NCI-H2107 (cell line): Measurements from ENCODE around the gene SMPD2.

ENCODE experiments used
- DNase-seq: peaks from one replicate; lab custom pipeline; 2025; lab: John Stamatoyannopoulos, UW

SMPD2 gene, protein sequence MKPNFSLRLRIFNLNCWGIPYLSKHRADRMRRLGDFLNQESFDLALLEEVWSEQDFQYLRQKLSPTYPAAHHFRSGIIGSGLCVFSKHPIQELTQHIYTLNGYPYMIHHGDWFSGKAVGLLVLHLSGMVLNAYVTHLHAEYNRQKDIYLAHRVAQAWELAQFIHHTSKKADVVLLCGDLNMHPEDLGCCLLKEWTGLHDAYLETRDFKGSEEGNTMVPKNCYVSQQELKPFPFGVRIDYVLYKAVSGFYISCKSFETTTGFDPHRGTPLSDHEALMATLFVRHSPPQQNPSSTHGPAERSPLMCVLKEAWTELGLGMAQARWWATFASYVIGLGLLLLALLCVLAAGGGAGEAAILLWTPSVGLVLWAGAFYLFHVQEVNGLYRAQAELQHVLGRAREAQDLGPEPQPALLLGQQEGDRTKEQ

DNA sequence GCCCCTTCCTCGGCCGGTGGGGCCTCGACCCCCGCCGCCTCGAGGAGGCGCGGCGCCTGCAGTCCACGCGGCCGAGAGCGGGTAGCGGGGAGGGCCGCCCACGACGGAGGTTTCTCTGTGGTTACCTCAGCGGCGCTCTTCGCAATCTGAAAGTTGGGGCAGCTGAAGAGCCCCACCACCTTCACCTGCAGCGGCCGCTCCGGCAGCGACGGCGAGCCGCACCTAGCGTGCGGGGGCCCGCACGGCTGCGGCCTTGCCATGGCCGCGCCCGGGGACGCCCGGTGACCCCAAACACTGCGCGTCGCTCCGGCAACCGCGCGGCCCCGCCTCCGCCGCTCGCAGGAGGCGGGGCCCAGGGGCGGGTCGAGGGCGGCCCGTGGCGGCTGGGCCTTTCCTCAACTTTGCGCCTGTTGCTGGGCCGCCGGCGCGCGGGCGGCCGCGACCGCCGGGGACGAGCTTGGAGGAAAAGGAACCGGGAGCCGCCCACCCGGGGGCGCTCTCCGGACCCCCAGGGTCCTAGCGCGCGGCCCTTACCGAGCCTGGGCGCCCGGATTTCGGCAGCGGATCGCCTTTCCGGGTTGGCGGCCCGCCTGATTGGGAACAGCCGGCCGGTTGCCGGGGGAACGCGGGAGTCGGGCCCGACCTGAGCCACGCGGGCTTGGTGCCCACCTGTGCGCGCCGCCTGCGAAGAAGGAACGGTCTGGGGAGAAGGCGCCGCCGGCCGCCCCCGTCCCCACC is at the start of gene SMPD2, which contains the start of gene PPIL6:
Gene SMPD2 (plus strand): TSS at position 394 of the 738 bp plus-strand sequence. CDS start 398 bp downstream, outside the sequence.
Gene PPIL6 (minus strand): TSS at position 298 of the 738 bp plus-strand sequence. CDS start 38 bp downstream, at position 260.
- peak; percentile 37 for DNase-seq

DNA sequence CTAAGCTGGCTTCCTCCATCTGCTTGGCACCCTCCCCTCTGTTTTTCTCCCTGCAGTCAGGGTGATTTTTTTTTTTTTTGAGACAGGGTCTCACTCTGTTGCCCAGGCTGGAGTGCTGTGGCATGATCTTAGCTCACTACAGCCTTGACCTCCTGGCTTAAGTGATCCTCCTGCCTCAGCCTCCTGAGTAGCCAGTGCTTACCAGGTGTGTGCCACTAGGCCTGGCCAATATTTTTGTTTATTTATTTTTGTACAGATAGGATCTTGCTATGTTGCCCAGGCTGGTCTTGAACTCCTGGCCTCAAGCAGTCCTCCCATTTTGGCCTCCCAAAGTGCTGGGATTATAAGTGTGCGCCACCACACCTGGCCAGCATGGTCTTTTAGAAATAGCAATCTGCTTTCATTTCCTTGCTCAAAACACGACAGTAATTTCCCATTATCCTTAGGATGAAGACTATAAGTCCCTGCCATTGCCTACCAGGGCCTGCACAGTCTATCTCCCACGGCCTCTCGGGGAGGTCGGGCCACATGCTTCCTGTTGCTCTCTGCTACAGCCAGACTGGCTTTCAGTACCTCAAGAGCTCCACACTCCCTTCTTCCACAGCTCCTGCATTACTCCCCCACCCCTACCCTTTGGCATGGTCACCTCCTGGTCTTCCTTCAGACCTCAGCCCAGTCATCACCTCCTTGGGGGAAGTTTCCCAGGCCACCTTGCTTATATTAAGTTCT is 47.2 kb upstream of the SMPD2 start:
- DNase-seq = no peak

DNA sequence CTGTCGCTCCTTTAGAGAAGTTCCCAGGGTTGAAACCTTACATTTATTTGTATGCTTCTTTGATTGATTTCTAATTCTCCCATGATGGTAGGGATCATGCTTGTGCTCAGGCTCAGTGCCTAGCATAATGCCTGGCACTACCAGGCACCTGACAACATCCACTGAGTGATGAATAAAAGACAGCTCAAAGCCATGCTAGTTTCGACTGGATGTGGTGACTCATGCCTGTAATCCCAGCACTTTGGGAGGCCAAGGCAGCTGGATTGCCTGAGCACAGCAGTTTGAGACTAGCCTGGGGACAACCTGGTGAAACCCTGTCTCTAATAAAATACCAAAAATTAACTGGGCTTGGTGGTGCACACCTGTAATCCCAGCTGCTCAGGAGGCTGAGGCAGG is 46.6 kb upstream of the SMPD2 start:
- no peak for DNase-seq

DNA sequence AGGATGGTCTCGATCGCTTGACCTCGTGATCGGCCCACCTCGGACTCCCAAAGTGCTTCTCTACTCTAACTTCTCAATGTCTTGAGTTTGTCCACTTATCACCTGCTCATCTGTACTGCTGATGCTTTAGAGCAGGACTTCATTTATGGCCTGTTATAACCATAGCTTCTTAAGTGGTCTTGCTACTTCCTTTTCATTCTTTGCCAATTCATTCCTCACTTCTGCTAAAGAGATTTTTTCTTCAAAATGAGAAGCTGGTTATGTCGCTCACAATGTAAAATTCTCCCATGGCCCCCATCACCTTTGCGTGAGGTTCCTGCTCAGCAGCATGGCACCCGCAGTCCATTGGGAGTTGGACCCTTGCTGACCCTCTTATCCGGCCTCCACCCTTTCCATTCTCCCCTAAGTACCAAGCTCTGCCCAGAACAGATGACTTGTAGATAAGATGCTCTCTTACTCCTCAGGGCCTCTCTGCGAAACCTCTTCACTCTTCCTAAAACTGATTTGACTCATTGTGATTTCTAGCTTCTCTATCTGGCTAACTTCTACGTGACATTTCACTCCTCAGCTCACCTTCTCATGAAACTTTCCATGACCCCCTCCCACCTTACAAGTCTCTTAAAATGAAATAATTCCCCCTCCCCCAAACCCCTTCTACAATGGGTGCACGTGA is 44.3 kb upstream of the SMPD2 start:
- DNase-seq = no peak

DNA sequence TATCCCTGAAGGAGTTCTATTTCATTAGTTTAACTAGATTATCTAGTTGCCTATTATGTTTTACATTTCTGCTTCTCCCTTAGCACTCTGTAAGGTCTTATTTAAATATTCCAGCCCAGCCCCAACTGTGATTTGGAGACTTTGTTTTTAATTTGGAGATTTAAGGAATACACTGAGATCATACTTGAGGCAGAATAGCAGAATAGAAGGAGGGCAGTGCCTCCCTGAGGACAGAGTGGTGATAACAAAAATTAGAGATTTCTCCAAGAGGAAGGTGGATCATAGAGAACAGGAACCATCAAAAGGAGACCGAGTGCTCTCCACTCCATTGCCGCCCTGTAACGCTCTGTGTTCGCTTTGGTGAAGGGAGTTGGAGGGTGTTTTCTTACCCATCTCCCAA is 43.5 kb upstream of the SMPD2 start:
- DNase-seq = no peak

DNA sequence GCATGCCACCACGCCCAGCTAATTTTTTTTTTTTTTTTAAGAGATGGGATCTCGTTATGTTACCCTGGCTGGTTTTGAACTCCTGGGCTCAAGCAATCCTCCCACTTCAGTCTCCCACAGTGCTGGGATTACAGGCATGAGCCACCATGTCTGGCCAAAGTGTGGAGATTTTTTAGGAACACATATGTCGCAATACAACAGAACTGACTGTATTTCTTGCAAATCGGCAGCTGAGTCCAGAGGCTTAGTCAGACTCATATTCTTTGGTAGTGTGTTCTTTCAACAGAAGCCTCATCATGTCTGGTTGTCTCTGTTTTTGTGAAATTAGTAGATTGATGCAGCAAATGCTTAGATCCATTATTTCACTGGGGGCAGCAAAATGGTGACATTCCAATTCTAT is 34.3 kb upstream of the SMPD2 start:
- no peak for DNase-seq

DNA sequence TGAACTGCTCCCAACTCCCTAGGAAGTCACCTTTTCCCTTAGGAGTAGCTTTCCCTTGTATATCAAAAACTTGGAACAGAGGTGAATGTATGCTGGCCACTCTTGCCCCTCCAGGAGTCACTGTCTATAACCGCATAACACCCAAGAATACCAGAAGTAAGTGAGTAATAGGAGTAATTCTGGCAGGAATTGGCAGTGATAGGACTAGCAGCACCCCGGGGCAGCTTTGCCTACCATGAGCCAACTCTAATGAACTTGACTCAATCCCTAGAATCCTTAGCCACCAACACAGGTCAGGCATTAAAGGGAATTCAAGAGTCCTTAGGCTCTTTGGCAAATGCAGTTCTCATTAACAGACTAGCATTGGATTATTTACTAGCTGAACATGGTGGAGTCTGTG is 29.5 kb upstream of the SMPD2 start:
- DNase-seq = no peak

DNA sequence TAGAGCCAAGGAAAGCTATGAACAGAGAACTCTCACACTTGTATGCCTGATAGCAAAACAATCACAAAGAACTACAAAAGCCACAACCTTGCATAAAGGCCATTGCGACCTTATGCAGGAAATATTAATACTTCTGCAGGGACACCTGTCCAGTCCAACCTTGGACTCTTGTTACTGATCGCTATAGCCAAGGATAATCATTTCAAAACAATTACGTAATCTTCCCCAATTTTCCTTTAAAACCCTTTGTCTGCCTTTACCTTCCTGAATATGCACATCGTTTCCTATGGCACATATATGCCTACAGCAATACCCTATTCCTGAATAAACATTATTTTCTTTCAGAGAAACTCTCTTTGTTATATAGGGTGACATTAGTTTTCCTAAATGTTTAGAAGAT is 22.9 kb upstream of the SMPD2 start:
- DNase-seq = no peak

DNA sequence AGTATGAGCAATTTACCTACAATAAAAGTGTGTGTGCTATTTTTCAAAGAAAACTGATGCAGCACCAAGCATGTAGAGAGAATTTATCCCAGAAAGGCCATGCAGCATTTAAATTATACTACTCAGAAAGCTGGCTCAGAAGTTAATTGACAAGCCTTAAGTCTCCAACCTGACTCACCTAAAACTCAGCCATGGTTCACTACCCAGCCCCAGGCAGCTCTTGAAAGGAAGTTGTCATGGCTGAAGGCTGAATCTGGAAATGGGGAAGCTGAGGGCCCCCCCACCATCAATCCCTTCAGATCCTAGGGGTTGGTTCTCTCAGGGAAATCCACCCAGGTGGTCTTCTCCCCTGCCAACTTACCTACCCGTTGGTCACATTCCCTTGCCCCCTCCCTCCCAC is 19.8 kb upstream of the SMPD2 start:
- DNase-seq = no peak

DNA sequence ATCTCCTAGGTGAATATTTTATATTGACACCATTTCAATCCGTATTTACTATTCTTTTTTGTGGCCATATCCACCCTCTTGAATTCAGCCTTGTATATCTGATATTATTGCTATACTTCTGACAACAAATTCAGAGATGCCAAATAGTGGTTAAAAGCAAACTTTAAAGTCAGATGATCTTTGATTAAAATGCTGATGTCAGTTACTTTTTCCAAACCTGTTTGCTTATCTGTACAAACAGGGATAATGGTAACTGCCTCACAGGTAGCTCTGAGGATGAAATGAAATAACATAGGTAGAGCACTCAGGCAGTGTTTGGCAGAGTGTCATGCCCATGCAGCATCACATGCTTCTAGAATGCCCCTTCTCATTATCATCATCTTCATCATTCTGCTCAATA is 19.3 kb upstream of the SMPD2 start:
- DNase-seq = no peak

DNA sequence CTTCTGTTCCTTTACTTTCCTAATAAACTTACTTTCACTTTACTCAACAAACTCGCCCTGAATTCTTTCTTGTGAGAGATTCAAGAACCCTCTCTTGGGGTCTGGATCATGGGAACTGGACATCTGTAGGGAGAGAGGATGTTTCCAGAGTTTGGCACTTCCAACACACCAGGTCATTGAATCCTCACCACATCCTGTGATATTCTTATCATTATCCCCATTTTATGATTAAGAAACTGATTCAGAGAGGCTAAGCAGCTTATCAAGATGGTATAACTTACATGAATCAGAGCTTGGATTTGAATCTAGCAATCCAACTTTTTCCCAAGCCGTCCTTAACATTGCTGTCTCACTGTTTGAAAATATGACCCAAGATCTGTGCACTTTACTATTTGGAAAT is 15.6 kb upstream of the SMPD2 start:
- DNase-seq = no peak

DNA sequence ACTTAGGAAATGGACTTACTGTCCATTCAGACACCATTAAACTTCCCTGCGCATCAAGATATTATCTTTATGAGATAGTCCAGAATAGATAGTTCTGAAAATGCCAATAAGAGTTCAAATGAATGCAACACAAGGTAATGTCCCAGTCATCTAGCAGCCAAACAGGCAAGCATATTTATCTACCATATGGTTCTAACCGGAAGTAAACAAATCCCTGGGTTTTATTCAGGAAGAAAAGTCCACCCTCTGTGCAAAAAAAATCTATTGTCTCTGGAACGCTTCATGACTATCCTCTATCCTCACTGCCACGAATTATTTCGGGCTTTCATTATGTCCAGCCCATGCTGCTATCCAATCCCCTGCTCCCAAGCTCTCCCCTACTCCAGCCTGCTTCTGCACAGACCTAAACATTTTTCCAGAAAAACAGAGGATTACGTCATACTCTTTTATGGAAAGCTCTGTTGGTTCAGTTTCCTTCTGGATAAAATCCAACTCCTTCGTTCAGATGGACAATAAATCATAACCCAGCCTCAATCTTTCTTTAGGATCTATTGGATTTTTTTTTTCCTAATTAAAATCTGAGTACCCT is 11.5 kb upstream of the SMPD2 start:
- DNase-seq = no peak

DNA sequence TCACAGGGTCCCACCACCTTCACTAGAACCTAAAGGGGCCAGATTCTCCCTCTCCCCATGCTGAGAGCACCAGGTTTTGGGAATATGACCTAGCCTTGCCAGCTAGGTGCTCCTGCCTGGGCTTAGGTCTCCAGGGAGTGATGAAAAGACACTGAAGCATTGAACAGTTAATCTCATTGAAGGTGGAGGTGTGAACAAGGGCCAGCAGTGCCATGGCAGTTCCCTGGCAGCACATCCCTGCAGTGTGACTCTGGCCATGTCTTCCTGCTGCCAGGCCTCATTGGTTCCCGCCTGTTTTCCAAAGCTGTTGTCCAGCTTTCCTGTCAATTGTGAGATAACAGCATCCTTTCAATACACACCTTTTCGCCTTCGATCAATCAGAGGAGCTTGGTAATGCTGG is 11.0 kb upstream of the SMPD2 start:
- DNase-seq = no peak

DNA sequence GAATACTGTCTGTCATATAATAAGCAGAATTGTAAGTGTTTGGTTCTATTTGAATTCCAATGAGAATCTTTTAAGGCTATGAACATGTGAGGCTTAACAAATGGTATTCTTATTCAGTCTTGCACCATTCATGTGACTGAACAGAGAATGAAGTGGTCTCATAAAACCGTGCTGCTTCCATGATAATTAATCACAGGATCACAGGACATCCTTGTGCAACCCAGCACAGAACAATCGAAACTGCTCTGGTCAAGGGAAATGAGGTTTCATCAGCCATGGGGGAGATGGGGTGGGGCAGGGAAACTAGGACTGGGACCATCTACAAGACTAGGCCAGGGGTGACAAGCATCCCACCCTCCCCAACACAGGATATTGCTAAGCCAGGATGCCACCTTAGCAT is 6.1 kb upstream of the SMPD2 start:
- no peak for DNase-seq

DNA sequence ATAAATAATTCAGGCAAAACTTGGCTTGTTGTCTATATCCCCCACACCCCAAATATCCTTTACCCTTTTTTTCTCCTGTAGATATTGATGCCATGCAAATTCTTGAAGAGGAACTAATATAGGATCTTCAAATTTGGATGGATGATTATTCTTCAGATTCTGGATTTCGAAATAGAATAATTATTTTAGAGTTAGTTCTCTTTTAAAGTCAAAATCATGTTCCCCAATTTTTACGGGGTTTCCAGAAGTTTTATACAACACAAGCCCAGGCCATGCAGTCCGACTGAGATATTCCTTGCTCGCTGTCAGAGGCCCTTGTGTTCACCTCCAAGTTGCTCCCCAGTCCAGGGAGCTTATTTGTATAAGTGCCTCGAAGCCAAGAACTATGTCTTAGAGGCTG is 4.5 kb upstream of the SMPD2 start:
- no peak for DNase-seq

DNA sequence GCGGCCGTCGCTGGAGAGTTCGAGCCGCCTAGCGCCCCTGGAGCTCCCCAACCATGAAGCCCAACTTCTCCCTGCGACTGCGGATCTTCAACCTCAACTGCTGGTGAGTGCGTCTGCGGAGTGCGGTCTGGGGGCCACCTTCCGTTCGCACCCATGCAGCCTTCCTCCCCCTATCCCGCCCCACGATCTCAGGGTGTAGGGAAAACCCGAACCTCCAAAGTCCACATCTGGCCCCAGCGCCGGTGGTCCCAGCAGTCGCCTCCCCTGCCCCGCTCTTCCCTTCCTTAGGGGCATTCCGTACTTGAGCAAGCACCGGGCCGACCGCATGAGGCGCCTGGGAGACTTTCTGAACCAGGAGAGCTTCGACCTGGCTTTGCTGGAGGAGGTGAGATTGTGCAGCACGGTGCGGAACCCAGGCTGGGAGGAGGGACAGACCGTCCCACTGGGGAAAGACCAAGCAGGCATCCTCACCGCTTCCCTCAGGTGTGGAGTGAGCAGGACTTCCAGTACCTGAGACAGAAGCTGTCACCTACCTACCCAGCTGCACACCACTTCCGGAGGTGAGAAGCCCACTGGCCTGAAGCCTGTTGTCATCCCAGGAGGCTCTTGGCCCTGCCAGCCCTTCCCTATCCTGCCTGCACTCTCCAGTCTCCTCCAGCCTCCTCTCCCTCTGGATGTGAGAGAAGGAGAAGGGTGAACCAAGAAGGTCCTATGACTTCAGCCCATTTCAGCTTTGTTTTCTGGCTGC is 719 bp downstream of the SMPD2 start:
- DNase-seq = peak; percentile 33

DNA sequence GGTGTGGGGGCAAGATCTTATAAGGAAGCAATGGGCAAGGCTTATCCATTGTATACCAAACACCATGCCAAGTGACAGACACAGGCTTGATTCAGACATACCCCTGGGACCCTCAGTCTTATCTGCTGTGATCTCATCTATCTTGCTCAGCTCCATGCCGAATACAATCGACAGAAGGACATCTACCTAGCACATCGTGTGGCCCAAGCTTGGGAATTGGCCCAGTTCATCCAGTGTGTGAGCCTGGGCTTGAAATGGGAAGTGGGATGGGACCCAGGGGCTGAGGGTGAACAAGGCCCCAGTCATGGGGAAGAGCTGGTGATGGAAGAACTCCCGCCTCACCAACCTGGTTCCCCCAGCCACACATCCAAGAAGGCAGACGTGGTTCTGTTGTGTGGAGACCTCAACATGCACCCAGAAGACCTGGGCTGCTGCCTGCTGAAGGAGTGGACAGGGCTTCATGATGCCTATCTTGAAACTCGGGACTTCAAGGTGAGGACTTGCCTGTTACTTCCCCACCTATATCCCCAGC is 1.9 kb downstream of the SMPD2 start:
- no peak for DNase-seq

DNA sequence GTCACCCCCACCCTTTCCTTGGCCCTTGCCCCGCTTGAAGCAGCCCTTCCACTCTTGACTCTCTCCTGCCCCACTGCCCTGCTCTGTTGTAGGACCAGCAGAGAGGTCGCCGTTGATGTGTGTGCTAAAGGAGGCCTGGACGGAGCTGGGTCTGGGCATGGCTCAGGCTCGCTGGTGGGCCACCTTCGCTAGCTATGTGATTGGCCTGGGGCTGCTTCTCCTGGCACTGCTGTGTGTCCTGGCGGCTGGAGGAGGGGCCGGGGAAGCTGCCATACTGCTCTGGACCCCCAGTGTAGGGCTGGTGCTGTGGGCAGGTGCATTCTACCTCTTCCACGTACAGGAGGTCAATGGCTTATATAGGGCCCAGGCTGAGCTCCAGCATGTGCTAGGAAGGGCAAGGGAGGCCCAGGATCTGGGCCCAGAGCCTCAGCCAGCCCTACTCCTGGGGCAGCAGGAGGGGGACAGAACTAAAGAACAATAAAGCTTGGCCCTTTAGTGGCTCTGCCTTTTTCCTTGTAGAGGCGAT is 3.0 kb downstream of the SMPD2 start:
- DNase-seq = no peak

DNA sequence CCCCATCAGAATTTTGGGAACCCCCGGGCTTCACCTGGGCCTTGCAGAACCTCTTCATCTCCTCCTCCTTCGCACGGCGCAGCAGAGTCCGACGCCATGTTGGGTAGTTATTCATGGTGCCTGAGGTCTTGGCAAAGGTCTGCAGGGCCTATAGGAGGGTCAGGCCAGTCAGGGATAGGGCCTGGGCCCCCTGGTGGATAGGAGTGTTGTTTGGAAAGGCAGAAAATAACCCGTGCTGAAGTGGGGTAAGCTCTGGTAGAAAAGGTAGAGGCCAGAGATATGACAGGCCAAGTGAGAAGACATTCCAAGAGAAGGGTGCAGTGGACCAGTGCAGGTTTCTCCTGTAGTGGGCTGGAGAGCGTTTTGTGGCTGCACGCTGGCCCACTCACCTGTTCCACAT is 4.9 kb downstream of the SMPD2 start:
- no peak for DNase-seq

DNA sequence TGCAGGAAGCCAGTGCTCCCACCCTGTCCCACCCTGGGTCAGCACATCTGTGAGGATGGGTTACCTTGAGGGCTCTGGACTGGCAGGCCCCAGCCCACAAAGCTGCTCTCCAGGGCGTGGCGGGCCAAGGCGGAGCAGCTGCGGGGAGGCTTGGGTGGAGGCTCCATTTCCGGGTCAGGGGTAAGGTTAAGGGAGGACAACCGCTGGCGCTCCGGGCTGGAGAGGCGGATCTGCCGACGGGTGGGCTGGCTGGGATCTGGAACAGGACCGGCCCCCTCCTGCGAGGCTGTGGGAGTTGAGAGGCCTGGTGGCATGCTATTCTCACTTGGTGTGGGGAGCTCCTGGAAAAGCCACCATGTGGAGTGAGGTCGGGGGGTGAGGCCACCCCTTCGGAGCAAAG is 5.5 kb downstream of the SMPD2 start:
- no peak for DNase-seq

DNA sequence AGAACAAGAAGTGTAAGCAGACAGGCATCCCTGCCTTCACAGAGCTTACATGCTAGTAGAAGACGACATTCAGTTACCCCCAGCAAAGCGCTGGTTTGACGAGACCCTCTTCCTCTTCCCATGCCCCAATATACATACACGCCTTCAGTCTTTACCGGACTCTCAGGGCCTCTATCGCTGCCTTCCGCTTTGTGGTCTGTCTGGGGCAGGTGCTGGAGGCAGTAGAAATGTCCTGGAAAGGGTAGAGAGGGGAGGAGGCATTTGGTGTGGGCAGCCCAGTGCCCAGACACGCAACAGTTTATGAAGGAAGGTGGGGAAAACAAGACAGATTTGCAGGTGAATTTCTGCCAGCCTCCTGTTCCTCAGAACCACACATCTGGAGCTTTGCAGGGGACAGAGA is 6.0 kb downstream of the SMPD2 start:
- no peak for DNase-seq
